ENCODE data around the gene AUTS2. TPM values are rescaled to one million over a fixed set of nuclear protein-coding genes. Genes with fewer than 3 reads are reported as not detected.

The AUTS2 gene
- total RNA-seq, 4 donors from 2014 or later: 14.9 to 27.2 (median 17.5) TPM

DNA sequence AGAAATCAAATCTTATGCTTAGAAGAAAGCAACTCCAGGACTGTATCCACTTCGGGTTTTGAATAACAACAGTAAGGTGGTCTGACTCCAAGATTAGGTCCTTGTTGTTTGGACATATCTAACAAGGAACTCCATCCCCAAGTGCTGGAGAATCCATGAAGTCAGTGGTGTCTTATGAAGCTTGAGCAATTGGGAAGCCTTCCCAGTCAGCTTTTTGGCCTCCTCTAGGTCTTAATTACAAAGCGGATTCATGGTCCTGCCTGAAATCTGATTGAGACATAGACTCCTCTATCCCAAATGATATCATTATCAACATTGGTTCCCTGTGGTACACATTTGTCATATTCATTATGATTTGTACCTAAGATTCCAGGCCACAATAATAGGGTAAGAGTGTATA lies 642.6 kb downstream of the AUTS2 start:
- Histone ChIP-seq H3K36me3 (no peaks in the 10 kb centered on the region), H3K4me3 (replicated peaks in 1 of 3) (no peak overlapping the region), H3K27me3 (no peaks in the 10 kb centered on the region), H3K9me3 (no peaks in the 10 kb centered on the region), H3K27ac (no peak overlapping the region), H3K4me1 (no peaks in the 10 kb centered on the region)
- 94 to 99% methylated on average over 2 of the region's 2 CpGs for WGBS, 2 donors
- intact Hi-C loops (cut with DNase I): no loop called here
- TF ChIP-seq, protein P1, sequence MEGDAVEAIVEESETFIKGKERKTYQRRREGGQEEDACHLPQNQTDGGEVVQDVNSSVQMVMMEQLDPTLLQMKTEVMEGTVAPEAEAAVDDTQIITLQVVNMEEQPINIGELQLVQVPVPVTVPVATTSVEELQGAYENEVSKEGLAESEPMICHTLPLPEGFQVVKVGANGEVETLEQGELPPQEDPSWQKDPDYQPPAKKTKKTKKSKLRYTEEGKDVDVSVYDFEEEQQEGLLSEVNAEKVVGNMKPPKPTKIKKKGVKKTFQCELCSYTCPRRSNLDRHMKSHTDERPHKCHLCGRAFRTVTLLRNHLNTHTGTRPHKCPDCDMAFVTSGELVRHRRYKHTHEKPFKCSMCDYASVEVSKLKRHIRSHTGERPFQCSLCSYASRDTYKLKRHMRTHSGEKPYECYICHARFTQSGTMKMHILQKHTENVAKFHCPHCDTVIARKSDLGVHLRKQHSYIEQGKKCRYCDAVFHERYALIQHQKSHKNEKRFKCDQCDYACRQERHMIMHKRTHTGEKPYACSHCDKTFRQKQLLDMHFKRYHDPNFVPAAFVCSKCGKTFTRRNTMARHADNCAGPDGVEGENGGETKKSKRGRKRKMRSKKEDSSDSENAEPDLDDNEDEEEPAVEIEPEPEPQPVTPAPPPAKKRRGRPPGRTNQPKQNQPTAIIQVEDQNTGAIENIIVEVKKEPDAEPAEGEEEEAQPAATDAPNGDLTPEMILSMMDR (IDR thresholded peaks at IDR 0.05): no peak
- no peak for TF ChIP-seq POLR2A (IDR thresholded peaks at IDR 0.05)
- no peak for DNase-seq

DNA sequence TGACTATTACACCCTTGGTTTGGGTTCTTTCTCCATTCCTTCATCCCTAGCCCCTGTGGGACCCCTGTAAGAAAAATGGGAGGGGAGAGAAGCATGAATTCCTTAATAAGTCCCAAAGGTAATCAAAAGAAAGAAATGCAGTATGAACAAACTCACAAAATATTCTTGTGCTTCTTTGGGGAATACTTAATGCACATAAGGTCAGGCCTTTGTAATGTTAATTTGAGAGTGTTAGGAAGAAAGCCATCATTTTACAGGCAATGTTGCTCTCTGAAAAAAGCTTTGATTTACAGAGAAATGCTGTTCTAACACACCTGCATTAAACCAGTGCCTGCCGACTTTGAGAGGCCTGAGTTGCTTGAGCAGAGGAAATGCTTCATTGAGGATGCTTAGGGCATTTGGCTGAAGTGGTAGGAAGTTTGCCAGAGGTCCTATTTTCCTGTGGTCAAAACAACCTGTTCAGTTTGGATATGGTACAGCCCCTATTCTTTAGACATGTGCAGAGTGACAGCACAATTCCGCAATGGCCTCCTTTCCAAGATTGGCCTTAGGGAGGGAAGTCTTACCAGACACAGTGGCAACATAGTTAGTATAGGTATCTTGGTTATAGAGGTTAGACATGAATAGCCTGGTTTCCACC lies 643.4 kb downstream of the AUTS2 start:
- peak; percentile 6 to 33 for DNase-seq
- no peaks in the 10 kb centered on the region for H3K9me3 ChIP-seq
- 61 to 63% methylated on average over 2 of the region's 2 CpGs for WGBS, 2 donors
- H3K36me3 ChIP-seq: no peaks in the 10 kb centered on the region
- H3K27me3 ChIP-seq: no peaks in the 10 kb centered on the region
- no peak overlapping the region for H3K27ac ChIP-seq
- TF ChIP-seq POLR2A (IDR thresholded peaks at IDR 0.05): no peak
- TF ChIP-seq, protein P1 (IDR thresholded peaks at IDR 0.05): no peak
- H3K4me1 ChIP-seq: no peaks in the 10 kb centered on the region
- intact Hi-C loops (cut with DNase I): no loop called here
- H3K4me3 ChIP-seq (replicated peaks in 1 of 3): no peak overlapping the region

- no peaks in the 10 kb centered on the region for H3K9me3 ChIP-seq
- H3K4me1 ChIP-seq: no peaks in the 10 kb centered on the region
- intact Hi-C loops (cut with DNase I): no loop called here
- H3K4me3 ChIP-seq (replicated peaks in 1 of 3): no peak overlapping the region
- no peak for DNase-seq
- no peaks in the 10 kb centered on the region for H3K36me3 ChIP-seq
- WGBS, 2 donors: 93 to 94% methylated on average over 4 of the region's 4 CpGs
- H3K27me3 ChIP-seq: no peaks in the 10 kb centered on the region
- TF ChIP-seq, protein P1 (IDR thresholded peaks at IDR 0.05): no peak
- no peak for TF ChIP-seq POLR2A (IDR thresholded peaks at IDR 0.05)
- H3K27ac ChIP-seq: no peak overlapping the region
Observed at GRCh38 chr7:70242826-70243225, 644.6 kb downstream of the AUTS2 start.

- WGBS, 2 donors: 97% methylated on average over 2 of the region's 2 CpGs
- no peak overlapping the region for H3K4me3 ChIP-seq (replicated peaks in 1 of 3)
Observed at GRCh38 chr7:70243443-70243842, 645.2 kb downstream of the AUTS2 start.

DNA sequence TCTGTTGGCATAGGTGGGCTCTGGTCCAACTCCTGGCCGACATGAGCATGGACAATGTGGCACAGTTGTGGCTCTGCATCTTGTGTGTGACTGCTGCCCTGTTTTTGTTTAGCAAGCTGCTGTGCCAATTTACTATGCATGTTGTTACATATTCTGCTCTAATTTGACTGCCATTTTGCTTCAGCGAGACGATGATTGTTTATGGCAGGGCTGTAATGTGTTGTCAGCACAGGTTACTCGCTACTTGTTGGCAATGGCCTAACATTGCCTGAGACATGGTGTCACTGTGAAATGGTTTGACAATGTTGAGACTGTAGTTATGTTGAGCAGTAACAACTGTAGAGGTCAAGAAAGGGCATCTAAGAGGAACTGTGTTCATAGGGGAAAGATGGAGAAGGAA lies 659.6 kb downstream of the AUTS2 start:
- no peaks in the 10 kb centered on the region for H3K36me3 ChIP-seq
- TF ChIP-seq, protein P1 (IDR thresholded peaks at IDR 0.05): no peak
- no peak for TF ChIP-seq POLR2A (IDR thresholded peaks at IDR 0.05)
- 95 to 96% methylated on average over 4 of the region's 4 CpGs for whole genome bisulfite sequencing, 2 donors
- no peak for DNase-seq
- H3K4me1 ChIP-seq: peaks cover 0 to 5% of the 10 kb centered on the region in 2 donors
- no peaks in the 10 kb centered on the region for H3K27me3 ChIP-seq
- no peak overlapping the region for H3K27ac ChIP-seq
- intact Hi-C loops (cut with DNase I): no loop called here
- H3K4me3 ChIP-seq (replicated peaks in 1 of 3): no peak overlapping the region
- no peaks in the 10 kb centered on the region for H3K9me3 ChIP-seq

More at GRCh38 chr7:70243443-70243842, 645.2 kb downstream of the AUTS2 start:
- Histone ChIP-seq H3K27ac (no peak overlapping the region), H3K9me3 (no peaks in the 10 kb centered on the region), H3K4me1 (no peaks in the 10 kb centered on the region), H3K36me3 (no peaks in the 10 kb centered on the region), H3K27me3 (no peaks in the 10 kb centered on the region)
- intact Hi-C loops (cut with DNase I): no loop called here
- TF ChIP-seq, protein P1 (IDR thresholded peaks at IDR 0.05): no peak
- TF ChIP-seq POLR2A (IDR thresholded peaks at IDR 0.05): no peak
- DNase-seq: no peak

All from thyroid gland (tissue), 4 donors.